Trophoblast cell (in vitro differentiated cells and primary cell): ENCODE measurements around the gene INPP5D.

Experiments used
- DNase-seq, 2 donors: peaks; one replicate each; pipeline ENCODE4 v3.0.0-alpha.2; 2016
- H2AFZ ChIP-seq: 2 replicates; pipeline ENCODE4 v1.6.1; 2013; ENCODE audit warnings: low read length, moderate library complexity, mild to moderate bottlenecking; ENCODE audit not compliant: insufficient read depth, poor library complexity
- H2AK5ac ChIP-seq: 2 replicates; pipeline ENCODE4 v1.6.1; 2013; ENCODE audit warnings: mild to moderate bottlenecking, low read length
- H2BK120ac ChIP-seq: 2 replicates; pipeline ENCODE4 v1.6.1; 2013; ENCODE audit warnings: low read length, mild to moderate bottlenecking, moderate library complexity; ENCODE audit not compliant: insufficient read depth, poor library complexity
- H2BK12ac ChIP-seq: 2 replicates; pipeline ENCODE4 v1.6.1; 2013; ENCODE audit warnings: mild to moderate bottlenecking, low read length, moderate library complexity
- H2BK5ac ChIP-seq: 2 replicates; pipeline ENCODE4 v1.6.1; 2013; ENCODE audit warnings: low read length, low read depth, moderate library complexity, mild to moderate bottlenecking; ENCODE audit not compliant: poor library complexity
- H3K14ac ChIP-seq: 2 replicates; pipeline ENCODE4 v1.6.1; 2013; ENCODE audit warnings: mild to moderate bottlenecking, low read length
- H3K18ac ChIP-seq: 2 replicates; pipeline ENCODE4 v1.6.1; 2013; ENCODE audit warnings: mild to moderate bottlenecking, low read length
- H3K23ac ChIP-seq: 2 replicates; pipeline ENCODE4 v1.6.1; 2013; ENCODE audit warnings: low read length
- H3K27ac ChIP-seq: 2 replicates; pipeline ENCODE4 v1.5.1; 2013; ENCODE audit warnings: low read depth, mild to moderate bottlenecking, inconsistent platforms, low read length, moderate library complexity
- H3K27me3 ChIP-seq: 2 replicates; pipeline ENCODE4 v1.6.1; 2013; ENCODE audit warnings: inconsistent platforms, mild to moderate bottlenecking, low read length, moderate library complexity; ENCODE audit not compliant: insufficient read depth
- H3K36me3 ChIP-seq, 2 experiments: 1 replicate in 1 of 2; 2 replicates in 1 of 2; pipeline ENCODE4 v1.6.1; 2013; ENCODE audit warnings: low read length in 2 of 2, mild to moderate bottlenecking in 2 of 2, moderate library complexity in 1 of 2; ENCODE audit not compliant: insufficient read depth in 2 of 2, control insufficient read depth in 1 of 2
- H3K4ac ChIP-seq: 2 replicates; pipeline ENCODE4 v1.6.1; 2013; ENCODE audit warnings: low read depth, mild to moderate bottlenecking, low read length, moderate library complexity
- H3K4me1 ChIP-seq, 2 experiments: 1 replicate in 1 of 2; 2 replicates in 1 of 2; pipeline ENCODE4 v1.6.1; 2013; ENCODE audit warnings: low read length in 2 of 2, mild to moderate bottlenecking in 2 of 2, moderate library complexity in 1 of 2; ENCODE audit not compliant: insufficient read depth in 2 of 2, control insufficient read depth in 1 of 2
- H3K4me2 ChIP-seq: 2 replicates; pipeline ENCODE4 v1.6.1; 2013; ENCODE audit warnings: inconsistent platforms, mild to moderate bottlenecking, low read length, moderate library complexity
- H3K4me3 ChIP-seq: 2 replicates; pipeline ENCODE4 v1.5.1; 2013; ENCODE audit warnings: mild to moderate bottlenecking, low read depth, low read length, inconsistent platforms
- H3K79me1 ChIP-seq: one replicate; pipeline ENCODE4 v1.6.1; 2013; ENCODE audit warnings: low read length
- H3K79me2 ChIP-seq: 2 replicates; pipeline ENCODE4 v1.6.1; 2013; ENCODE audit warnings: low read length, mild to moderate bottlenecking; ENCODE audit not compliant: control insufficient read depth, insufficient read depth, poor library complexity
- H3K9ac ChIP-seq: 2 replicates; pipeline ENCODE4 v1.6.1; 2013; ENCODE audit warnings: mild to moderate bottlenecking, low read length
- H3K9me3 ChIP-seq: 2 replicates; pipeline ENCODE4 v1.6.1; 2013; ENCODE audit warnings: low read depth, mild to moderate bottlenecking, control low read depth, inconsistent platforms, low read length; ENCODE audit not compliant: insufficient read depth
- H4K12ac ChIP-seq: 2 replicates; pipeline ENCODE4 v1.6.1; 2013; ENCODE audit warnings: low read depth, mild to moderate bottlenecking, low read length, moderate library complexity
- H4K8ac ChIP-seq: 2 replicates; pipeline ENCODE4 v1.6.1; 2013; ENCODE audit warnings: low read depth, mild to moderate bottlenecking, low read length, moderate library complexity
- H4K91ac ChIP-seq: one replicate; pipeline ENCODE4 v1.6.1; 2013; ENCODE audit warnings: low read depth, mild to moderate bottlenecking, low read length, moderate library complexity
- WGBS: extraction: QIAGEN DNeasy Blood & Tissue Kit; methylation state at CpG from one replicate; pipeline ENCODE4 v1.1.7; 2013; ENCODE audit warnings: missing lambda C conversion rate; ENCODE audit not compliant: insufficient read length, insufficient coverage; ENCODE audit errors: extremely low coverage; 5-methylcytosine and 5-hydroxymethylcytosine counted together

The INPP5D gene

DNA sequence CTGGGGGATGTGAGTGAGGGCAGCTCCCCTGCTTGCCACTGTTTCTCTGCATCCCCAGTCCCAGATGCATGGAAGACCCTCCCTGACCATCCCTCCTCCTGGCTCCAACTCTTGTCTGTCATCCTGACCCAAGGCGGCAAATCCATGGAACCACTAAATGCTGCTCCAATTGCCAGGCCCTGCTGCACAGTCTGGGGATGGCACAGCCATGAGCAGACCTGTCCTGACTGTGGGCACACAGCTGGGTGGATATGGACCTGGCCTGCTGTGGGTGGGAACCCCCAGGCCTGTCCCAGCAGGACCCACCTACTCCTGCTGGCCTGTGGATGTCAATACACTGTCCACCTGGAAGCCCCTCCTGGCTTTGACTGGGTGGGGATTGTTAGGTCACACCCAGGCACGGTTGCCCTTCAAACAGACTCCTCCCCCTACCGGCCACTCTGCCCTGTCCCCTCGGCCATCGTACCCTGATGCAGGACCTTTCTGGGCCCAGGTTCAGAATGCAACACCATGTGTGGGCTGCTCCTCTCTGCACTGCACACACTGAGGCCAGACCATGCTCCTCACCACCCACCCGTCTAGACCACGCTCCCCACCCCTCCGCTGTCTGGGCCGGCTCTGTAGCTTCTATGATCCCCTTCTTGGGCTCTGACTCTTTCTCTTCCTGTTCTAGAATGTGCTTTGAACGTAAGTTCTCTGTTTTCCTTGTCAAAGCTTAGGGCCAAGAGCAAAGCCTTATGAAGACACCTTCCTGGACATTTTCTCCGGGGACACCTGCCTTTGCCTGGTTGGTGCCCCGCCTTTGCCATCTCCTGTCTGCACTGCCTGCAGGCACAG, 57.9 kb downstream of the INPP5D start:
- Histone ChIP-seq H2AFZ (no peak overlapping the region), H3K79me2 (peaks cover 1% of the 10 kb centered on the region), H3K27me3 (no peaks in the 10 kb centered on the region), H3K4ac (no peak overlapping the region), H4K8ac (no peak overlapping the region), H3K4me2 (no peak overlapping the region), H3K18ac (no peak overlapping the region), H3K36me3 (no peaks in the 10 kb centered on the region), H3K14ac (no peak overlapping the region), H4K12ac (no peak overlapping the region), H3K9ac (no peak overlapping the region), H3K79me1 (no peaks in the 10 kb centered on the region), H2AK5ac (no peak overlapping the region), H3K27ac (no peak overlapping the region), H3K4me1 (peaks cover 0 to 3% of the 10 kb centered on the region in 2 experiments), H4K91ac (no peak overlapping the region), H2BK120ac (no peak overlapping the region), H2BK12ac (no peak overlapping the region), H2BK5ac (no peak overlapping the region), H3K9me3 (no peaks in the 10 kb centered on the region), H3K4me3 (no peak overlapping the region), H3K23ac (no peak overlapping the region)
- no CpG with 5 or more reads among the region's 12 CpGs for WGBS
- DNase-seq: no peak

DNA sequence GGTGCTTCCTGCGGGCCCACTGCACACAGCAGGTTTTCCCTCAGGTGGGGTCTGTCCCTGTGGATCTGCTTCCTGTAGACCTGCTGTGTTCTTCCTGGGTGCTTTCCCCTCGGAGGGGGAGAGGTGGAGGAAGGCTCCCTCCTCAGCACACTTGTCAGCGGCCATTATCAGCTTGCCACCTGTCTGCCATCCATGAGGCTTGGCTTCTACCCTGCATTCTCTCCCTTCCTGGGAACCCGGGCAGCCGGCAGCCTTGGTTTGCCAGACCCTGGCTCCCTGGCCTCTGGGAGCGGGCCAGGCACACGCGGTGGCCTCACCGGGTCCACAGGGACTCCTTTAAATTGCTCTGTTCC, 58.5 kb downstream of the INPP5D start:
- WGBS: no CpG with 5 or more reads among the region's 9 CpGs
- no peak overlapping the region for H3K9ac ChIP-seq
- DNase-seq: no peak
- no peak overlapping the region for H2AFZ ChIP-seq
- no peak overlapping the region for H2BK120ac ChIP-seq
- H3K79me1 ChIP-seq: no peaks in the 10 kb centered on the region
- H3K14ac ChIP-seq: no peak overlapping the region
- H3K4ac ChIP-seq: no peak overlapping the region
- peaks cover 0 to 3% of the 10 kb centered on the region in 2 experiments for H3K4me1 ChIP-seq
- peaks cover 1% of the 10 kb centered on the region for H3K79me2 ChIP-seq
- H2BK5ac ChIP-seq: no peak overlapping the region
- no peak overlapping the region for H4K8ac ChIP-seq
- H3K27me3 ChIP-seq: no peaks in the 10 kb centered on the region
- no peaks in the 10 kb centered on the region for H3K9me3 ChIP-seq
- no peak overlapping the region for H4K91ac ChIP-seq
- H2AK5ac ChIP-seq: no peak overlapping the region
- H2BK12ac ChIP-seq: no peak overlapping the region
- no peak overlapping the region for H3K18ac ChIP-seq
- H3K4me2 ChIP-seq: no peak overlapping the region
- no peak overlapping the region for H4K12ac ChIP-seq
- no peak overlapping the region for H3K4me3 ChIP-seq
- H3K23ac ChIP-seq: no peak overlapping the region
- no peak overlapping the region for H3K27ac ChIP-seq
- H3K36me3 ChIP-seq: no peaks in the 10 kb centered on the region

DNA sequence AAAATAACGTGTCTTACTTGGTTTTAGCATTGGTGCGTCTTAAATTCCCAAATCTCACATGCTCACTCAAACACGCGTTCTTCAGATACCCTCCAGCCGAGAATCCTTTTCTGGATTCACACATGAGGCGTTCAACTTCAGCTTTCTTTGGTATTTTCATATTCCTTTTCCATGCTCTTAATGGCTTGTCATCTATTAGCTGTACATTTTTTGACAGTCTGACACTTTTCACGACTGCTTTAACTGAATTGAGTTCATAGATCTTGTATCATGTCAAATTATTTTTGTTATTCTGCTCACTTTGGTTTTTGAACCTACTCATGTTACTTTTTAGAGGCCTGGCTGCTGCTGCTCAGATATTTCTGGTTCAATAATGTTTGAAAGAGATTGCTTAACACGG, 59.0 kb downstream of the INPP5D start:
- H3K4me3 ChIP-seq: no peak overlapping the region
- H3K4ac ChIP-seq: no peak overlapping the region
- no peak overlapping the region for H3K27ac ChIP-seq
- H2BK5ac ChIP-seq: no peak overlapping the region
- no peak overlapping the region for H2BK12ac ChIP-seq
- no peak overlapping the region for H3K23ac ChIP-seq
- H3K79me2 ChIP-seq: peaks cover 1% of the 10 kb centered on the region
- H3K4me1 ChIP-seq: peaks cover under 1 to 3% of the 10 kb centered on the region in 2 experiments
- H3K27me3 ChIP-seq: no peaks in the 10 kb centered on the region
- H3K18ac ChIP-seq: no peak overlapping the region
- no peak overlapping the region for H3K14ac ChIP-seq
- no peak overlapping the region for H3K4me2 ChIP-seq
- H2BK120ac ChIP-seq: no peak overlapping the region
- H2AFZ ChIP-seq: no peak overlapping the region
- DNase-seq: no peak
- no peak overlapping the region for H2AK5ac ChIP-seq
- H4K8ac ChIP-seq: no peak overlapping the region
- no peak overlapping the region for H4K91ac ChIP-seq
- WGBS: no CpG with 5 or more reads among the region's 8 CpGs
- H3K36me3 ChIP-seq: no peaks in the 10 kb centered on the region
- no peak overlapping the region for H3K9ac ChIP-seq
- peaks cover 1% of the 10 kb centered on the region for H3K79me1 ChIP-seq
- H4K12ac ChIP-seq: no peak overlapping the region
- H3K9me3 ChIP-seq: no peaks in the 10 kb centered on the region

DNA sequence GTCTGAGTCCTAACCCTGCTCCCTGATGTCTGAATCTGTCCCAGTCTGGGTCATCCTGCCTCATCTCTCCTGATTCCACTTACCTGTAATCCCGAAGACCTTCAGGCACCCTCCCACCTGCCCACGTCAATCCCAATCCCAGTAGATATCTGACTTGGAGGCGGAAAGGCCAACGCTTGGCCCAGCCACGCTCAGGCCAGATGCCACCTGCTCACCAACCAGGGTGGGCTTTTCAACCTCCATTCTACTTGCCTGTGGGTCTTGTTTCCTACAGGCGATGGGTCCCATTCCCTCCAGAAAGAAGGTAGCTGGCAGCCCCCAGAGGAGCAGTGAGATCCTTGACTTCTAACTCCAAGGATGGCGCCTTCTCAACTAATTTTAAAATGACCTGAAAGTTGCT, 59.7 kb downstream of the INPP5D start:
- H3K9ac ChIP-seq: no peak overlapping the region
- H3K27me3 ChIP-seq: no peaks in the 10 kb centered on the region
- no peak overlapping the region for H4K12ac ChIP-seq
- H3K4me1 ChIP-seq: peaks cover 3% of the 10 kb centered on the region in 2 experiments
- H3K14ac ChIP-seq: no peak overlapping the region
- H3K23ac ChIP-seq: no peak overlapping the region
- H3K36me3 ChIP-seq: no peaks in the 10 kb centered on the region
- no CpG with 5 or more reads among the region's 7 CpGs for WGBS
- no peak overlapping the region for H2AFZ ChIP-seq
- peaks cover 2% of the 10 kb centered on the region for H3K79me1 ChIP-seq
- no peak overlapping the region for H3K4me3 ChIP-seq
- no peak overlapping the region for H2BK120ac ChIP-seq
- no peak overlapping the region for H2AK5ac ChIP-seq
- no peaks in the 10 kb centered on the region for H3K9me3 ChIP-seq
- no peak for DNase-seq
- H3K79me2 ChIP-seq: peaks cover 1% of the 10 kb centered on the region
- H3K18ac ChIP-seq: no peak overlapping the region
- H3K27ac ChIP-seq: no peak overlapping the region
- no peak overlapping the region for H3K4ac ChIP-seq
- no peak overlapping the region for H2BK12ac ChIP-seq
- H4K8ac ChIP-seq: no peak overlapping the region
- no peak overlapping the region for H2BK5ac ChIP-seq
- H3K4me2 ChIP-seq: no peak overlapping the region
- H4K91ac ChIP-seq: no peak overlapping the region
